OCI-LY7 (cell line): ENCODE data around the gene GCLC.
"Not testable (repeated sequence)": the region's sequence is repeated elsewhere in the genome, so short reads cannot be mapped to it uniquely, and the experiment has no call there.

Experiments
- EZH2phosphoT487 ChIP-seq: fragments of 200-600 bp; sonication (generic); IDR thresholded peaks from 2 replicates; pipeline ENCODE4 v1.6.1; 2018; ENCODE audit warnings: low read depth, borderline replicate concordance, mild to moderate bottlenecking, mixed run types, antibody characterized with exemption, low read length, moderate library complexity, mixed read lengths
- TF ChIP-seq, protein P1 (sequence below): fragments of 200-600 bp; sonication (generic); conservative IDR thresholded peaks from 2 replicates; pipeline ENCODE4 v1.5.1; 2014; ENCODE audit warnings: mild to moderate bottlenecking, antibody characterized with exemption, low read length, moderate library complexity, mixed read lengths

- TF ChIP-seq, protein P1, sequence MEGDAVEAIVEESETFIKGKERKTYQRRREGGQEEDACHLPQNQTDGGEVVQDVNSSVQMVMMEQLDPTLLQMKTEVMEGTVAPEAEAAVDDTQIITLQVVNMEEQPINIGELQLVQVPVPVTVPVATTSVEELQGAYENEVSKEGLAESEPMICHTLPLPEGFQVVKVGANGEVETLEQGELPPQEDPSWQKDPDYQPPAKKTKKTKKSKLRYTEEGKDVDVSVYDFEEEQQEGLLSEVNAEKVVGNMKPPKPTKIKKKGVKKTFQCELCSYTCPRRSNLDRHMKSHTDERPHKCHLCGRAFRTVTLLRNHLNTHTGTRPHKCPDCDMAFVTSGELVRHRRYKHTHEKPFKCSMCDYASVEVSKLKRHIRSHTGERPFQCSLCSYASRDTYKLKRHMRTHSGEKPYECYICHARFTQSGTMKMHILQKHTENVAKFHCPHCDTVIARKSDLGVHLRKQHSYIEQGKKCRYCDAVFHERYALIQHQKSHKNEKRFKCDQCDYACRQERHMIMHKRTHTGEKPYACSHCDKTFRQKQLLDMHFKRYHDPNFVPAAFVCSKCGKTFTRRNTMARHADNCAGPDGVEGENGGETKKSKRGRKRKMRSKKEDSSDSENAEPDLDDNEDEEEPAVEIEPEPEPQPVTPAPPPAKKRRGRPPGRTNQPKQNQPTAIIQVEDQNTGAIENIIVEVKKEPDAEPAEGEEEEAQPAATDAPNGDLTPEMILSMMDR: not testable (repeated sequence)
- TF ChIP-seq EZH2phosphoT487: not testable (repeated sequence)
Observed at GRCh38 chr6:53572379-53572778, 27.5 kb upstream of the GCLC start.
